Activated CD4-positive, alpha-beta T cell treated with anti-CD3 and anti-CD28 coated beads, Interleukin-2, amount 50 U/mL, for 4 hours (primary cell): Measurements from ENCODE around the gene HS3ST6.
"Not testable (repeated sequence)": the region's sequence is repeated elsewhere in the genome, so short reads cannot be mapped to it uniquely, and the experiment has no call there.

ENCODE experiments used
- DNase-seq, 2 experiments: peaks; one replicate each; pipeline ENCODE4 v3.0.0-alpha.2; 2020

Gene HS3ST6

DNA sequence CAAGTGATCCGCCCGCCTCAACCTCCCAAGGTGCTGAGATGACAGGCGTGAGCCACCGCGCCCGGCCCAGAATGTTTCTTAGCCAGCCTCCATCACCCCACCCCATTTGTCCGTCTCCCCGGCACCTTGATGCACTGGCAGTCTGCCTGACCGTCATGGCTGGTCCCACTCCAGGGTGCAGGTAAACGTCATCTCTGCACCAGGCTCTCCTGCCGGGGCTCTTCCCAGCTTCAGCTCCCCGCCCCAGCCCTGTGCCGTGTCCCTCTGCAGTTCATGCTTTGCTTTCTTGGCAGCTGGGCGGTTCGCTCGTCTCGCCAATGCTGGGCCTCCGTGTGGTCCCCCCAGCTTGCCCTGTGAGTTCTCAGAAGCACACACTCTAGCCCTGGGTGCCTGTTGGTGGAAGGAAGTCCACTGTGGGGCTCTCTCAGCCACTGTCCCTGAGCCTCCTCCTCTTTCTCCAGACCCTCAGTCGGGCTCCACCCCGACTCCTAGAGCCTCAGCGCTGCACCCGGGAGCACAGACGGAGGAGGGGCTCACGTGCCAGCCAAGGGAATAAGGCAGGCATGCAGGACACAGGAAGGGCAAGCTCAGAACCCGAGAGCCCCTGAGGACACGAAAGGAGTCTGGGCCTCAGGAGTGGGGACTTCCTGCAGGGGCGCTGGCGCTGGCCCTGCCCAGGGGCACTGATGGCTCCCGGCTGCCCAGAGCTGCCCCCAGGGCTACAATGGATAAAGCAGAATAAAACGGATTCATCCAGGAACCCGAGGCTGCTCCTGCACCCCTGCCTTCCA, 12.0 kb downstream of the HS3ST6 start:
- no peak for DNase-seq

DNA sequence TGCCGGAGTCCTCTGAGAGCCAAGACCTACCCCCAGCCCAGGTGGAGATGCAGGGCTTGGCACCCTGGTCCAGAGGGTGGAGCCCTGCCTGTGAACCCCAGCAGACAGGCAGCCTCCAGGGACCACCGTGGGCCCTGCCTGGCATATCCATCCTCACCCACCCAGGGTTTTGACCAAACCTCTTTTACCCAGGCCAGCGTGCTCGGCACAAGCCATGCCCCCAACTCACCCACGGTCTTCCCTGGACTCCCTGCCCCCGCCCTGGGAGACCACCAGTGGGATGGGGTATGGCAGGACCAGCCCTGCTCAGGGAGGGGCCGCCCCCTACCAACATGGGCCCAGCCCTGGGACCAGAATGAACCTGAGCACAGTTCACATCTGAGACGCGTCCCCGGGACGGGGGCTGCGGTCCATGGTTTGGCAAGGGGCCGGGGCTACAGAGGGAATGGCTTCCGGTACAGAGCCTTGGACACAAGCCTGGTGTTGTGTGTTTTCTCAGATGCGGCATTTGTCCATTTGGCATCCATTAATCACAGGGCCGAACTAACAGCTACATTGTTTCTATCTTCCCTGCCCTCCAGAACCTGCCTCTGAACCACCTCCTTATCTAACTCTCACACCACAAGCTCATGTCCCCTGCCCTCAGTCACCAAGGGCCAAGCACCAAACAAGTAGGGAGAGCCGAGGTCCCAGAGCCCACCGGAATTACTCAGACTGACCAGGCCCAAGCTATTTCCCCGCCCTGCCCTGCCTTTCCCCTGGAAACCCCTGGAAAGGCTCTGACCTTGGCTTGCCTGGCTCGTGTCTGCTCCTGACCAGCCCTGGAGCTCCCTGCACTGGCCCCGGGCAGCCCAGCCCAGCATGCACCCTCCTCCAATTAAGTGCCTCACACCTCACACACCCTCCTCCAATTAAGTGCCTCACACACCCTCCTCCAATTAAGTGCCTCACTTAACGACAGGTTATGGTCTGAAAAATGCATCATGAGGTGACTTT, 14.1 kb downstream of the HS3ST6 start:
- DNase-seq, result no peak

DNA sequence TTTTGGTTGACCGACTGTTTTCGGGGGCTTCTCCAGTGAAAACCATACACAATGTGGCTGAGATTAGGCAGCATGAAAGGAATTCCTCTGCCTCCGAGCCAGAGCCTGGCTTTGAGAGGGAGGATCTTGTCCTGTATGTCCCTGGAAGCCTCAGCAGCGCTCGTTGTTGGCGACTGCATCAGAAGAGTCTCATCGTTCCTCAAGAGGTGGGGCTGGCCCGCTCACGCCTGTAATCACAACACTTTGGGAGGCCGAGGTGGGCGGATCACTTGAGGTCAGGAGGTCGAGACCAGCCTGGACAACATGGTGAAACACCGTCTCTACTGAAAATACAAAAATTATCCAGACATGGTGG, 15.0 kb downstream of the HS3ST6 start:
- no peak for DNase-seq

DNA sequence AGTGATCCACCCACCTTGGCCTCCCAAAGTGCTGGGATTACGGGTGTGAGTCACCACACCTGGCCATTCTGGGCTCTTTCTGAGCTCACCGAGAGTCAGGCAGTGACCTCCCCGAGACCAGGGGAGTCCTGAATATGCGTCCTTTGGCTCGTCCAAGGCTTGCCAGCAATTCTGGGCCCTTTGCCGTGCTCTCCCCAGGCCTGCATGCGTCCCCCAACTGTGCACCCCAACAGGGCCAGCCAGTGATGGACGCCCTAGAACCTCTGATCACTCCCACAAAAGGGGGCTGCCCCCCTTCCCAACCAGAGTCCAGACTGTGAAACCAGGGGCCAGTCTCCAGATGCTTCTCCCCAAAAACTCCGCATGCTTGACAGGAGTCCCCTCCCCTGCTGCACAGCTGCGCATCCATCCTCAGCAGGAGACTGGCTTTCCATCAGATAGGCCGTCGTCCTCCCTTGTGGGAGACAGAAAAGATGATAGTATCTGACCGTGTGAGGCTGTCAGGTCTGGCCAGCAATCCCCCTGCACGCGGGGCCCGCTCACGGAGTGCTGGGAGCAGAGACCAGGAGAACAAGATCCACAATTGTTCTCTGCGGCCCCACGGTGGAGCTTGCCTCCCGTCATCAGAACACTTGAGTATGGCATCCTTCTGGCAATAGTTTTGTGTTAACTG, 15.5 kb downstream of the HS3ST6 start:
- no peak for DNase-seq

DNA sequence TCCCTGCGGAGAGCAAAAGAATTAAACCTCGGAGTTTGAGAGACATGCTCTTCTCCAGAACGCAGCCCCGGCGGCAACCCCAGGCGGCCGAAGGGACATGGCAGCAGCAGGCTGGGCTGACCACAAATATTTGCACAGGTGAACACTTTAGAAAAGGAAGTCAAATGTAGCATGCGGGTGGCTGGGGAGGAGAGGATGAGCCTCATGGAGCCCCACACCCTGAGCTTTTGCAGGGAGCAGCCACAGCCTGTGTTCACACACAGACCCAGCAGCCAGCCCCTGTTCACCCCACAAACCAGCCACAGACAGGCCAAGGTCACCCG, 17.8 kb downstream of the HS3ST6 start:
- DNase-seq, result no peak

DNA sequence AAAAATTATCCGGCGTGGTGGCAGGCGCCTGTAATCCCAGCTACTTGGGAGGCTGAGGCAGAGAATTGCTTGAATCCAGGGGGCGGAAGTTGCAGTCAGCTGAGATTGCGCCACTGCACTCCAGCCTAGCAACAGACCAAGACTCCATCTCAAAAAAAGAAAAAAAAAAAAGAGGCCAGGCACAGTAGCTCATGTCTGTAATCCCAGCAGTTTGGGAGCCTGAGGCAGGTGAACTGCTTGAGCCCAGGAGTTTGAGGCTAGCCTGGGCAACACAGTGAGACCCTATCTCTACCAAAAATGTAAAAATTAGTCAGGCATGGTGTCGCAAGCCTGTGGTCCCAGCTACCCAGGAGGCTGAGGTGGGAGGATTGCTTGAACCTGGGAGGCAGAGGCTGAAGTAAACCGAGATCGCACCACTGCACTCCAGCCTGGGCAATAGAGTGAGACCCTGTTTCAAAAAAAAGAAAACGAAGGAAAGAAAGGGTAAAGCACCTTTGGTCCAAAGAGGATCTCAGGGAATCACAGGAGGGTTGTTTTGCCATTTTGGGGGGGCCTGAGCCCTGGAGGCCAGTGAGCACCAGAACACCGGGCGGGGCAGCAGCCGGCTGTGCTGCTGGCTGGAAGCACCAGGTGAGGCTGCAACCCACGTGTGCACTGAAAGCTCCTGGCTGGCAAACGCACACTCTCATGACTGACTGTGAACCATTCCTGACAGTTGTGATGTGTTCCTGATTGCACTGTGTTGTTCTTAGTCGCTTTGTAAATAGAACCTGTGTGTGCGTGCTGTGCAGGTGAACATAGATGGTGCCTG, 18.4 kb downstream of the HS3ST6 start:
- no peak for DNase-seq

DNA sequence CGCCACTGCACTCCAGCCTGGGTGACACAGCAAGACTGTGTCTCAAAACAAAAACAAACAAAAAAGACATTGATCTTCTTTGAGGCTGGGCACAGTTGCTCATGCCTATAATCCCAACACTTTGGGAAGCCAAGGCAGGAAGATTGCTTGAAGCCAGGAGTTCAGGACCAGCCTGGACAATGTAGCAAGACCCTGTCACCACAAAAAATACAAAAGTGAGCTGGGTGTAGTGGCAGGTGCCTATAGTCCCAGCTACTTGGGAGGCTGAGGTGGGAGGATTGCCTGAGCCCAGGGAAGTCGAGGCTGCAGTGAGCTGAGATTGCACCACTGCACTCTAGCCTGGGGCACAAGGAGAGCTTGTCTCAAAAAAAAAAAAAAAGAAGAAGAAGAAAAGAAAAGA, 20.5 kb downstream of the HS3ST6 start:
- DNase-seq, result not testable (repeated sequence)

DNA sequence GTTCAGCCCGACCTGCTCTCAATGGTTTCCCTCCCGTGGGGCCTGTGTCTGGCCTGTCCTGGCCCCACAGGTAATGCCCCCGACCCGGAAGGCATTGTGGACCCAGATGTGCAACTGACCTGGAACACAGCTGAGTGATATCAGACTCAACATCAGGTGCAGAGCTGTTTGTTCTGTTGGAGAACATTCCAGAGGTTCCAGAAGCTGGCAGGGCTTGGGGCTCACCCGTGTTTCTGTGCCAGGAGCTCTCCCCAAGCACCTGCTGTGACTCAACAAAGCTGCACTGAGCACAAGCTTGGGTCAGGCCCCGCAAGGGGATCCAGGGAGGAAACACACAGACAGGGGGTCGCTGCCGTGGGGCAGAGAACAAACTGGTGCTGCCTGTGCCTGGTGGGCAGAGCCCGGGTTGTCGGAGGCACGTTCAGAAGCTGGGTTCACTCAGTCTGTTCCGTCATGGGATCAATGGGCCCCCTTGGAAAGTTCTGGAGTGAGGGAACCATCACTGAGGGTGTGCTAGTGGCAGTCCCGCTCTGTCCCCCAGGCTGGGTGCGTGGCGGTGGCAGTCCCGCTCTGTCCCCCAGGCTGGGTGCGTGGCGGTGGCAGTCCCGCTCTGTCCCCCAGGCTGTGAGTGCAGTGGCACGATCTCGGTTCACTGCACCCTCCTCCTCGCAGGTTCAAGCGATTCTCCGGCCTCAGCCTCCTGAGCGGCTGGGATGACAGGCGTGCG, 22.1 kb downstream of the HS3ST6 start:
- DNase-seq, result no peak

DNA sequence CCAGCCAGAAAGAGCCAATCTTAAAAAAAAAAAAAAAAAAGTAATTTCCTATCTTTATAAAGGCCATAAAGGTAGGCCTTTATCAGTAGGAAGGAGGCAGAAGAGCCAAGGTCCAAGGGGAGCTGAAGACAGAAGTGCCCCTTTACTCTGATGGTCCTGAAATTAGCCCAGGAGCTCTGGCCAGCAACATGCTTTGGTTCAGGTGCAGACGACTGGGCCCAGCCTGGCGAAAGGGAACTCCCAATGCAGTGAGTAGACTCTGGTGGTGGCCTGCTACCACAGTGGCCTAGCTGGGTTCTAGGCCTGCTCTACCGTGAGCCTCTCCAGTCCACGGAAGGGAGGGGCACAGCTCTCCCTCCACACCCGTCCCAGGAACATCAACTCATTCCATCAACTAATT, 23.1 kb downstream of the HS3ST6 start:
- DNase-seq, result no peak

DNA sequence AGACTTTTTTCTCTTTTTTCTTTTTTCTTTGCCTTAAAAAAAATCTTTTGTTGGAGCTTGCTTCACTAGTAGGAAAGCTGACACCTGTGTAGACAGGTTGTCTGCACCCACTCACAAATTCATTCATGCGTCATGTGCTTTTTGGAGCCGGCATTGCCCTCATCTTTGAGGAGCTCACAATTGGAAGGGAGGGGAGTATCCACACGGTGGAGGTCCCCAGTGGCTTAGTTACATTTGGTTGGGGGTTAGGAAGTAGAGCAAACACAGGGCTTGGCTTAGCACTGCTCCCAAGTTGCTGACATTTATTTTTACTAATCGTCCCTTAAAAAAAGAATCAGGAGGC, 27.5 kb downstream of the HS3ST6 start:
- no peak for DNase-seq

DNA sequence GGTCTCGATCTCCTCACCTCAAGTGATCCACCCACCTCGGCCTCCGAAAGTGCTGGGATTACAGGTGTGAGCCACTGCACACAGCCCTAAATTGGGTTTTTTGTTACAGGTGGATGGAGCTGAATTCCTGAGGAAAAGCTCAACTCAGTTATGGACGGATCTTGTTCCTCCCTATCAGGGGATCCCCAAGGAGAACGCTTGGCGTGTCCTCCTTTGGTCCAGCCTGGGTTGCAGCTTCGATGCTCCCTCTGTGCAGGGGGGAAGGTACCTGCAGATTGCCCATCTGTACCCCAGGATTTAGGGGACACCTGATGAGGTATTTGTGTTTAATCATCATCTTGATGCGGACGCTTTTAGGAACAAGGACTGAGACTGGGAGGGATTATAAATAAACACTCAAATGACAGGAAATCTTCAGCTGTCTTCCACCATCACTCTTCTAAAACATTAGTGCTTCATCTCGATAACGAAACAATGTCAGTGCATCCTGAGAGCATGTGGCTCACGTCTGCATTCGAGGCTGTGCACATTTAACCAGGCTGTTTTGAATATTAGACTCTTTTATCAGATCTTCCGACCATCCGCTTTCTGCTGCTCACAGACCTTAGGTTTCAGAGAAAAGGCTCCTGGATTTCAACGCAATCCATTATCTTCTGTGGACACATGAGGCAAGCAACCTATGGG, 28.0 kb downstream of the HS3ST6 start:
- no peak for DNase-seq

DNA sequence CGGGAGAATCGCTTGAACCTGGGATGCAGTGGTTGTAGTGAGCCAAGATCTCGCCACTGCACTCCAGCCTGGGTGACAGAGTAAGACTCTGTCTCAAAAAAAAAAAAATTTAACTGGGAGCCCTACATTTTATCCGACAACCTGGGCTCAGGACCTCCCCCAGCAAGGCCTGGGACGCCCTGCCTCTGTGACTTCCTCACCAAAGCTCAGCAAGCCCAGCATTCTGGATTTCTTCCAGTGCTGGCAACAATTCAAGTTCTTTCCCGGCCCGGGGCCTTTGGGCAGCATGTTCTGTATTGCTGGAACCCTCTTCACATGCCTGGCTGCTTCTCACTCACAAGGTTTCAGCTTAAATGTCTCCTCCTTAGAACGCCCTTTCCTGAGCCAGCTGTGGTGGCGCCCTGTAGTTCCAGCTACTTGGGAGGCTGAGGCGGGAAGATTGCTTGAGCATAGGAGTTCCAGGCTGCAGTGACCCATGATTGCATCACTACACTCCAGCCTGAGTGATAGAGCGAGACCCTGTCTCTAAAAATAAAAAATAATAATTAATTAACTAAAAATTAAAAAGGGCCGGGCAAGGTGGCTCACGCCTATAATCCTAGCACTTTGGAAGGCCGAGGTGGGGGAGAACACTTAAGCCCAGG, 30.4 kb downstream of the HS3ST6 start:
- DNase-seq, result no peak

DNA sequence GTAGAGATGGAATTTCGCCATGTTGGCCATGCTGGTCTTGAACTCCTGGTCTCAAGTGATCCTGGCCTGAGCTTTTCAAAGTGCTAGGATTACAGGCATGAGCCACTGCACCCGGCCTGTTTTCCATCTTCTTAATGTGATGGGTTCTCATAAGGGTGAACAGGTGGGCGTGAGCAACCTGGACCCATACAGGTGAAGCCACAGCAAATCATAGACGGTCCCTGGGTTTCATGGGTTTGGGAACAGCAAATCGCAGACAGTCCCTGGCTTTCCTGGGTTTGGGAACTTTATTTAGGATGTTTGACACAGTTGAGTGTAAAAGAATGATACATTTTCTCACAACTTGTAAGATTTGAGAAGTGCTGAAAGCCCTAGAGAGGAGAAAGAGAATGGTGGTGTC, 33.3 kb downstream of the HS3ST6 start:
- no peak for DNase-seq

DNA sequence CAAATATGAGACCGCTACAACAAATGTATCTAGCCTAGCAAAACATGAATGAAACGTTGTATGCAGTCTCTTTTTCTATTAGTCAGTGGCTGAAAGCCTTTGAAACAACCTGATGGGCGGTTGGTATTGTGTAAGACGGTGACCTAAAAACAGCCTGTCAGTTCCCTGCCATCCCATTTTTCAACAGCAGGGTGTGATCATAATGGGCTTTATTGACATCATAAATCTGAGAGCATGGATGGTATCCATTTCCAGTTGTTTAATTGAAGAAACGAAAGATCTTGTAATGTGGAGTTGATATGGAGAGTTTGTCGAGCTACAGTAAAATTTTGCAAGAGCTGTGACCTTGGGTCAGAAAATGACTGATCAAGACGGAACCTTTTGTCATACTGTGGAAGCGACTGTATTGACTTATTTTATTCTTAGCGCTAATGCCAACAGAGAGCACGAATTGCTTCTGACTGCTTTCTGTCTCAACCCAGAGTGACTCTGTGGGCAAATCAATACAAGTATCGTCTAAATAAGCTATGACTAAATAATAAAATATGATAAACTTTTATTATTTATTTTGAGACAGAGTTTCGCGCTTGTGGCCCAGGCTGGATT, 34.0 kb downstream of the HS3ST6 start:
- DNase-seq, result no peak

DNA sequence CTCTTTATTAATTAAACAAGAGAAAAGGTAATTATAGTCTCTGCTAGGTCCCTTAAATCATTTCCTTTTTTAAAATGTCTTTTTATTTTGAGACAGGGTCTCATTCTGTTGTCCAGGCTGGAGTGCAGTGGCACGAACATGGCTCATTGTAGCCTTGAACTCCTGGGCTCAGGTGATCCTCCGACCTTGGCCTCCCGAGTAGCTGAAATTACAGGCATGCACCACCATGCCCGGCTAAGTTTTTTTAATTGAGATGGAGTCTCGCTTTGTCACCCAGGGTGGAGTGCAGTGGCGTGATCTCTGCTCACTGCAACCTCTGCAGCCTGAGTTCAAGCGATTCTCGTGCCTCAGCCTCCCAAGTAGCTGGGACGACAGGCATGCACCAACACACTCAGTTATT, 37.0 kb downstream of the HS3ST6 start:
- not testable (repeated sequence) for DNase-seq

DNA sequence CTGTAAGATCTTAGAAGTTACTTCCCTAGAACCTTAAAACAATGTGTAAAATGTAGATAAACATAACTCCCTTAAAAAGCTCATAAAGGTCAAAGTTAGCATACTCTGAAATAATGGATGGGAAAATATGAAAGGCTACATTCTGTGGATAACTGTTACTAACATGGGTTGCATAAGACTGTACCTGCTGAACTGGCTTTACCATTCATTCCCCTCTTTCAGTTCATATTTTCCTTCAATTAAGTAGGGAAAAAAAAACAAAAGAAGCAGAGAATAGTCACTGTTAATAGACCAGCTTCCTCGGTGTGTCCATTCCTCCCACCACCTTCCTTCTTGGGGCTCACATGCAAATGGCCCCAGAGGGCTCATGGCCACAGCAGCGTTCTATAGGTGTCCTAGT, 38.7 kb downstream of the HS3ST6 start:
- no peak for DNase-seq

DNA sequence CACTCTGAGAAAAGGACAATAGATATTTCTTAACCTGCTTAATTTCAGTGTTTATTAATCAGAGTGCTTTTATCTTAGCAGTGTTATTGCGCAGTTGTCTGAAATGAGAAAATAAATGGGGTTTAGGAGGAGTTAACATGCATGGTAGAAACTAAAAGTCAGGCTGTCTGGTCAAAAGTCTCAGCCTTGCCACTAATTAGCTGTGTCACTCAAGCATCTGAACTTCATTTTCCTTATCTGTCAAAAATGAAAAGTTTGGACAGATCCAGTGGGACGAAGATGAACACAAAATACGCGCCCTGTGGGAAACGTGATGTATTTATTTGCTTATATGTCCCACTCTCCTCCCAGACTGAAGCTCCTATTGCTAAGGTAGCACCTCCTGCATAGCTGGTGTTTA, 40.0 kb downstream of the HS3ST6 start:
- no peak for DNase-seq

DNA sequence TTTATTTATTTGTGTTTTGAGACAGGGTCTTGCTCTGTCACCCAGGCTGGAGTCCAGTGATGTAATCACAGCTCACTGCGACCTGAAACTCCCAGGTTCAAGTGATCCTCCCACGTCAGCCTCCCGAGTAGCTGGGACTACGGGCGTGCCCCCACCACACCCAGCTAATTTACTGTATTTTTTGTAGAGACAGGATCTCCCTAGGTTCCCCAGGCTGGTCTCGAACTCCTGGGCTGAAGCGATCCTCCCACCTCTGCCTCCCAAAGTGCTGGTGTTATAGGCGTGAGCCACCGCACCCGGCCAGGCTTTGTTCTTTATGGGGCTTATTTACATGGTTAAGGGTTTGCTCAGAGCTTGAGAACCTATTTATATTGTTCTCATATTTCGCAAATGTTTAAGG, 40.4 kb downstream of the HS3ST6 start:
- no peak for DNase-seq

DNA sequence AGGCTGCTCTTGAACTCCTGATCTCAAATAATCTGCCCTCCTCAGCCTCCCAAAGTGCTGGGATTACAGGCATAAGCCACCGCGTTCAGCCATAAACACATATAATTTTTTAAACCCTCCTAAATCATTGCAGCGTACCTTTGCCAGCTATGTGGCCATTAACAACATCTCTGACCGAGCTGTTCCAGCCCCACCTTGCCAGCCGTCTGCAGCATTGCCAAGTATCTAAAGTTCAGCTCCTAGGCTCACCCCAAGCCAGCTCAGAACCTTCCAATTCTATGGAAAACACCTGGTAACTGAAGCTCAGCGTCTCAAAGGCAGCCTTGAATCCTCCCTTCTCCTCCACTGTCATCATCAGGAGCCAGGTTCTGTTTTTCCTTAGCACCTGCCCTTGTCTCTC, 41.1 kb downstream of the HS3ST6 start:
- no peak for DNase-seq

DNA sequence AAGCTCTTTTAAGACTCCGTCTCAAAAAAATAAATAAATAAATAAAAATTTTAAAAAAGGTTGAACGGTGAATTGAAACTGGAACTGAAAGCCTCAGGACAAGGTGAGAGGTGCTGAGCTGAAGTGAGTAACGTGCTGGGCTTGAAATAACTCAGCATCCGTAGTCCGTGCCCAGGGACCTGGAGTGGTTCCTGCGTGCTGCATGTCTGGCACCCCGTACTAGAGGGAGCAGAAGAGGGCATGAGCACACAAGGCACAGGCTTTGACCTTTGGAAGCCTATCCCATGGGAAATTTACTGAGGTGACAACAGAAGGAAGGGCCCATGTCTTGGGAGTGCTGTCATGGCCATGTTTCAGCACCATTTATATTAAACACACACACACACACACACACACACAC, 41.7 kb downstream of the HS3ST6 start:
- no peak for DNase-seq

DNA sequence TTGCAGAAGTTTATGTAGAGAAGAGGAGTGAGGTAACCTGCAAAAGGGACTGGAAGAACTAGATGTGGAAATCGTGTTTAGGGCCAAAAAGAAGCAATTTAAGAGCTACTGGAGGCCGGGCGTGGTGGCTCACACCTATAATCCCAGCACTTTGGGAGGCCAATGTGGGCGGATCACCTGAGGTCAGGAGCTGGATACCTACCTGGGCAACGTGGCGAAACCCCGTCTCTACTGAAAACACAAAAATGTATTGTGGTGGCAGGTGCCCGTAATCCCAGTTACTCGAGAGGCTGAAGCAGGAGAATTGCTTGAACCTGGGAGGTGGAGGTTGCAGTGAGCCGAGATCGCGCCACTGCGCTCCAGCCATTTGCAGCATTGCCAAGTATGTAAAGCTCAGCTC, 42.1 kb downstream of the HS3ST6 start:
- not testable (repeated sequence) for DNase-seq
